Ovary (tissue), 3 donors: ENCODE results near the gene CRY2.

Experiments used
- CTCF ChIP-seq, 3 donors: fragments of 450-650 bp in 2 of 3; fragments of 200-600 bp in 1 of 3; IDR thresholded peaks; one replicate each; pipeline versions ENCODE4 v1.5.1 to v1.8.0; 2016 to 2022; ENCODE audit warnings: antibody characterized with exemption in 3 of 3, mild to moderate bottlenecking in 1 of 3
- EP300 ChIP-seq: sonication (generic); formaldehyde crosslinking; IDR thresholded peaks from one replicate; pipeline ENCODE4 v1.6.1; 2017; ENCODE audit warnings: antibody characterized with exemption
- POLR2A ChIP-seq: fragments of 450-650 bp; IDR thresholded peaks from one replicate; pipeline ENCODE4 v1.6.1; 2017; ENCODE audit warnings: antibody characterized with exemption, mild to moderate bottlenecking, moderate library complexity
- donor health status: DM: no; HTN: no; CAD: no.

- no peak for TF ChIP-seq CTCF (IDR thresholded peaks at IDR 0.05)
- TF ChIP-seq POLR2A, result no peak
- TF ChIP-seq EP300, result no peak
Measured at GRCh38 chr11:45897556-45897955, 50.3 kb downstream of the CRY2 start.
